Lower leg skin (tissue), 4 donors: Measurements from ENCODE around the gene ATF6. TPM values are rescaled to one million over a fixed set of nuclear protein-coding genes. Genes with fewer than 3 reads are reported as not detected.

Experiments
- DNase-seq, 2 donors: peaks; one replicate each; pipeline ENCODE4 v3.0.0-alpha.2; 2019; ENCODE audit warnings: low spot score in 2 of 2
- H3K4me3 ChIP-seq: fragments of 200-600 bp; sonication (generic); 2 replicates; pipeline ENCODE4 v1.5.1; 2017; ENCODE audit warnings: mild to moderate bottlenecking, low read depth; ENCODE audit not compliant: poor library complexity, severe bottlenecking
- POLR2A ChIP-seq, 2 donors: fragments of 450-650 bp; IDR thresholded peaks; one replicate each; pipeline ENCODE4 v1.6.1; 2016 to 2017; ENCODE audit warnings: antibody characterized with exemption in 2 of 2, mild to moderate bottlenecking in 1 of 2, moderate library complexity in 1 of 2
- WGBS, 2 donors: methylation state at CpG; one replicate each; pipeline ENCODE4 v1.1.5; 2018; 5-methylcytosine and 5-hydroxymethylcytosine counted together
- intact Hi-C: fragments of 100-400 bp; cut with DNase I; formaldehyde crosslinking; loops from one replicate; pipeline ENCODE4 v1.15.0; 2023; ENCODE audit warnings: low total_unique reads
- total RNA-seq, 4 donors: library from RNA; depleted of rRNA; stranded (reverse); fragments of >200 nt; gene quantifications; one replicate each; pipeline ENCODE4 v1.1.0, GENCODE V29; 2016
- TF ChIP-seq, protein P1 (sequence below), 3 donors: fragments of 450-650 bp; IDR thresholded peaks; one replicate each; pipeline ENCODE4 v1.5.1; 2016; ENCODE audit warnings: antibody characterized with exemption in 3 of 3, mild to moderate bottlenecking in 3 of 3, moderate library complexity in 2 of 3

ATF6 gene
- total RNA-seq, 4 donors from 2014 or later = 28.7 to 33.5 (median 31.2) TPM

DNA sequence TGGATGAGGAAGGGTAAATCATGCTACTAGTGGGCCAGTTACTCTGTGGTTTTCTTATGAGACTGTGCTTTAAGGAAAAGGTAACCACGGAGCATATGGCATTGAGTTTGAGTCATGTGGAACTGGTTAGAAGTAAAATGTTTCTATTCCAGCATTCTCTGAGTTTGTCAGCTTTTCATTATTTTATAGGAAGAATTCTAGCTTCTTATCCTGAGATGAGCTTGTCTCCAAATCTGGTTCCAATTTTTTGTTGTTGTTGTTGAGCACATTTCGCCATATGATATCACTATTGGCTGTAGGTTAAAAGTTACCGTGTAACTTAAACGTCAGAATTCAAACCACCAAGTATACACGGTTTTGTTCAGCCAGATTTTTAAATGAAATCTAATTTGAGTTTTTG, 69.9 kb downstream of the ATF6 start:
- 44 to 48% methylated on average over 5 of the region's 5 CpGs for WGBS, 2 donors
- H3K4me3 ChIP-seq = no peak overlapping the region
- intact Hi-C loops = no loop called here
- no peak for DNase-seq
- TF ChIP-seq POLR2A (IDR thresholded peaks at IDR 0.05) = no peak
- TF ChIP-seq, protein P1, sequence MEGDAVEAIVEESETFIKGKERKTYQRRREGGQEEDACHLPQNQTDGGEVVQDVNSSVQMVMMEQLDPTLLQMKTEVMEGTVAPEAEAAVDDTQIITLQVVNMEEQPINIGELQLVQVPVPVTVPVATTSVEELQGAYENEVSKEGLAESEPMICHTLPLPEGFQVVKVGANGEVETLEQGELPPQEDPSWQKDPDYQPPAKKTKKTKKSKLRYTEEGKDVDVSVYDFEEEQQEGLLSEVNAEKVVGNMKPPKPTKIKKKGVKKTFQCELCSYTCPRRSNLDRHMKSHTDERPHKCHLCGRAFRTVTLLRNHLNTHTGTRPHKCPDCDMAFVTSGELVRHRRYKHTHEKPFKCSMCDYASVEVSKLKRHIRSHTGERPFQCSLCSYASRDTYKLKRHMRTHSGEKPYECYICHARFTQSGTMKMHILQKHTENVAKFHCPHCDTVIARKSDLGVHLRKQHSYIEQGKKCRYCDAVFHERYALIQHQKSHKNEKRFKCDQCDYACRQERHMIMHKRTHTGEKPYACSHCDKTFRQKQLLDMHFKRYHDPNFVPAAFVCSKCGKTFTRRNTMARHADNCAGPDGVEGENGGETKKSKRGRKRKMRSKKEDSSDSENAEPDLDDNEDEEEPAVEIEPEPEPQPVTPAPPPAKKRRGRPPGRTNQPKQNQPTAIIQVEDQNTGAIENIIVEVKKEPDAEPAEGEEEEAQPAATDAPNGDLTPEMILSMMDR (IDR thresholded peaks at IDR 0.05) = no peak

DNA sequence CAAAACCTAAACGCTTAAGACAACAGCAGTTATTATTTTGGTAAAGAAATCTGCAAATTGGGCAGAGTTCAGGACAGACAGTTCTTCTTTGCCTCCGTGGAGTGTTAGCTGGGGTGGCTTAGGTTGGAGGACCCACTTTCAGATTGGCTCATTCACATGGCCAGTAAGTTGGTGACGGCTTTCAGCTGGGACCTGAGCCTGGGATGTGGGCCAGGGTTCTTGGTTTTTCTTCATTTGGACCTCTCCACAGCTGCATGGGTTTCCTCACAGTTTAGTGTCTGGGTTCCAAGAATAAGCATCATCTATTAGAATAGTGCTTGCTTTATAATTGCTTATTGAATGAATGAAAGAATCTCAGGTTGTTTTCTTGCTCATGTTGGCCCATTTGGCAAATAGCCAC, 72.2 kb downstream of the ATF6 start:
- no peak for DNase-seq
- TF ChIP-seq POLR2A (IDR thresholded peaks at IDR 0.05) = no peak
- H3K4me3 ChIP-seq = no peak overlapping the region
- intact Hi-C loops = no loop called here
- WGBS, 2 donors = 66 to 69% methylated on average over 3 of the region's 3 CpGs

DNA sequence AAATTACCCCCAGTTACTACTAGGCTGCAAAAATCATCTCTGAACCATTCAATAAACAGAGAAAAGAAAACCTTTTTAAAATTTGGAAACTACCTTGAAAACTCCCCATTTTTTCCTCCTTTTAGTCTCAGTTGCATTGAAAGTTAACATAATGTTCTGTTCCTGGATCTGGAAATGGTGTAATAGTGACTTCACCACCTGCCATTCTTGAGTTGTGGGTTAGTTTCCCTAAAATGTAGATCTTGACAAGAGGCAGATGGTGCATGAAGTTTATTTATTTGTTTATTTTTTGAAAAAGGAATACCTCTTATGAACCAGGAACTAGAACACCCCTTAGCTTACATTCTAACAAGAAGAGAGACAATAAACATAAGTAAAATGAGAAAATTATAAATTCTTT, 72.8 kb downstream of the ATF6 start:
- TF ChIP-seq, protein P1 (IDR thresholded peaks at IDR 0.05) = no peak
- TF ChIP-seq POLR2A (IDR thresholded peaks at IDR 0.05) = no peak
- intact Hi-C loops = no loop called here
- DNase-seq = no peak
- H3K4me3 ChIP-seq = no peak overlapping the region

DNA sequence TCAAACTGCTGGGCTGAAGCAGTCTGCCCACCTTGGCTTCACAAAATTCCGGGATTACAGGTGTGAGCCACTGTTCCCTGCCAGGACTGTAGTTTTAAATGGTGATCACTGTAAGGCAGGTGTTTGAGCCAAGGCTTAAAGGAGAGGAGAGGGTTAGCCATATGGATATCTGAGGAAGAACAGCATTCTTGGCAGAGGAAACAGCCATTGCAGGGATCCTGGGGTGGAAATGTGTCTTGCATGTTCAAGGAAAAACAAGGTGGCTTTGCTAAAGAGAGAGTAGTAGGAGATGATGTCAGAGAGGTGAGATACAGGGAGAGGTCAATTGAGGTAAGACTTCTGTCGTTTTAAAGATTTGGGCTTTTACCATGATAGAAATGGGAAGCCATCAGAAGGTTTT, 73.5 kb downstream of the ATF6 start:
- WGBS, 2 donors = 79% methylated on average over 2 of the region's 2 CpGs

DNA sequence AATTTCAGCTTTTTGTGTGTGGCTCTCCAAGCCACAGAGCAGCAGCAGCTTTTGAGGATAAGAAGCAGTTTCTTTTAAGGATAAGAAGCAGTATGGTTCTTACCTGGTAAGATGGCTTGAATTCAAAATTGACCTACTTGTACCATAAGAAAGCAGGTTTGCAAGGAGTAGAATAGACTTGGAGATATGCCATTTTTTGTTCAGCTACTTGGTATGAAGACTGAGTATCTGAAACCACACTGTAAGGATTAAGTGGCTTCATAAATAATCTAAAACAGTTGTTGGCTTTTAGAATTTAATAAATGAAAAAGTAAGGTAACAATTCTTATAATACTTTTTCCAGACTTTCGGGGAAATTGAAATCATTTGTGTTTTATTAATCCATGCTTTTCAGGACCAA, 74.2 kb downstream of the ATF6 start:
- TF ChIP-seq, protein P1 (IDR thresholded peaks at IDR 0.05) = no peak
- TF ChIP-seq POLR2A (IDR thresholded peaks at IDR 0.05) = no peak
- intact Hi-C loops = no loop called here
- 87% methylated on average over 1 of the region's 1 CpG for WGBS, 2 donors

More for the DNA sequence above, 73.5 kb downstream of the ATF6 start:
- intact Hi-C loops = no loop called here
- no peak for DNase-seq
- no peak overlapping the region for H3K4me3 ChIP-seq
- TF ChIP-seq POLR2A (IDR thresholded peaks at IDR 0.05) = no peak
- TF ChIP-seq, protein P1 (IDR thresholded peaks at IDR 0.05) = no peak

DNA sequence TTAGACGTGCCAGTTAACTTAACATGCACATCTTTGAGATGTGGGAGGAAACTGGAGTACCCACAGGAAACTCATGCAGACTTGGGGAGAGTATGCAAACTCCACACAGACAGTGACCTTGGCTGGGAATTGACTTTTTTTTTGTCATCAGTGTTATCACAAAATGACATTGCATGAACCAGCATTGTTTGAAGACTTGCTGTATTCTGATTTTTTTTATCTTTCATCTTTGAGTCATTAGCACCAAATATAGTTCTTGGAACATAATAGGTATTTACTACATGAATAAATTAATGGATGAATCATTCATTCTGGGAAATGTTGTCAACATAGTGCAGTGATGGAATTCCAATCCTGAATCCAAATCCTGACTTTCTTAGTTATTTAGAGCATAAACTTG, 77.0 kb downstream of the ATF6 start:
- intact Hi-C loops = no loop called here
- DNase-seq = no peak
- 23 to 24% methylated on average over 1 of the region's 1 CpG for WGBS, 2 donors
- H3K4me3 ChIP-seq = no peak overlapping the region
- TF ChIP-seq, protein P1 (IDR thresholded peaks at IDR 0.05) = no peak
- no peak for TF ChIP-seq POLR2A (IDR thresholded peaks at IDR 0.05)

More for the DNA sequence above, 74.2 kb downstream of the ATF6 start:
- H3K4me3 ChIP-seq = no peak overlapping the region
- no peak for DNase-seq
